Prostate gland (tissue), 2 donors: ENCODE results near the gene UBE2J1.

Experiments
- POLR2A ChIP-seq: fragments of 450-650 bp; IDR thresholded peaks from one replicate; pipeline ENCODE4 v1.6.1; 2016; ENCODE audit warnings: antibody characterized with exemption, mild to moderate bottlenecking
- TF ChIP-seq, protein P1 (sequence below), 4 experiments: fragments of 200-600 bp in 2 of 4; fragments of 450-650 bp in 2 of 4; sonication (generic) in 2 of 4; IDR thresholded peaks; 1 replicate in 3 of 4; 2 replicates in 1 of 4; pipeline ENCODE4 v1.5.1; 2016 to 2019; ENCODE audit warnings: antibody characterized with exemption in 4 of 4, mild to moderate bottlenecking in 2 of 4, moderate library complexity in 2 of 4

GRCh38 chr6:89356642-89357170 lies 4.2 kb upstream of the UBE2J1 start:
- TF ChIP-seq, protein P1, sequence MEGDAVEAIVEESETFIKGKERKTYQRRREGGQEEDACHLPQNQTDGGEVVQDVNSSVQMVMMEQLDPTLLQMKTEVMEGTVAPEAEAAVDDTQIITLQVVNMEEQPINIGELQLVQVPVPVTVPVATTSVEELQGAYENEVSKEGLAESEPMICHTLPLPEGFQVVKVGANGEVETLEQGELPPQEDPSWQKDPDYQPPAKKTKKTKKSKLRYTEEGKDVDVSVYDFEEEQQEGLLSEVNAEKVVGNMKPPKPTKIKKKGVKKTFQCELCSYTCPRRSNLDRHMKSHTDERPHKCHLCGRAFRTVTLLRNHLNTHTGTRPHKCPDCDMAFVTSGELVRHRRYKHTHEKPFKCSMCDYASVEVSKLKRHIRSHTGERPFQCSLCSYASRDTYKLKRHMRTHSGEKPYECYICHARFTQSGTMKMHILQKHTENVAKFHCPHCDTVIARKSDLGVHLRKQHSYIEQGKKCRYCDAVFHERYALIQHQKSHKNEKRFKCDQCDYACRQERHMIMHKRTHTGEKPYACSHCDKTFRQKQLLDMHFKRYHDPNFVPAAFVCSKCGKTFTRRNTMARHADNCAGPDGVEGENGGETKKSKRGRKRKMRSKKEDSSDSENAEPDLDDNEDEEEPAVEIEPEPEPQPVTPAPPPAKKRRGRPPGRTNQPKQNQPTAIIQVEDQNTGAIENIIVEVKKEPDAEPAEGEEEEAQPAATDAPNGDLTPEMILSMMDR (IDR thresholded peaks at IDR 0.05) = no peak
- no peak for TF ChIP-seq POLR2A
